GM19455 (cell line): Measurements from ENCODE around the gene PTBP1.

Source experiments
- ATAC-seq: cut with Tn5 transposase; IDR thresholded peaks from one replicate; pipeline ENCODE4 v1.9.1; 2021; ENCODE audit not compliant: unreplicated experiment

PTBP1 gene

GRCh38 chr19:795691-796581, 1.3 kb upstream of the PTBP1 start:
- ATAC-seq: no peak

- peak; percentile 37 for ATAC-seq
These were observed 519 bp downstream of the PTBP1 start for GRCh38 chr19:797528-798414.

GRCh38 chr19:798415-799075, 1.3 kb downstream of the PTBP1 start:
- no peak for ATAC-seq

GRCh38 chr19:799076-799881, 2.0 kb downstream of the PTBP1 start:
- no peak for ATAC-seq

- ATAC-seq: no peak
These were observed 3.2 kb downstream of the PTBP1 start for GRCh38 chr19:800360-801029.

- ATAC-seq: no peak
These were observed 4.0 kb downstream of the PTBP1 start for GRCh38 chr19:801030-801860.

- no peak for ATAC-seq
These were observed 4.7 kb downstream of the PTBP1 start for GRCh38 chr19:801861-802497.

- ATAC-seq: no peak
These were observed 5.3 kb downstream of the PTBP1 start for GRCh38 chr19:802498-803098.

- ATAC-seq: no peak
These were observed 5.9 kb downstream of the PTBP1 start for GRCh38 chr19:803099-803561.

GRCh38 chr19:803686-804418, 6.6 kb downstream of the PTBP1 start:
- ATAC-seq: no peak

GRCh38 chr19:804419-805165, 7.3 kb downstream of the PTBP1 start:
- ATAC-seq: no peak

- no peak for ATAC-seq
These were observed 7.9 kb downstream of the PTBP1 start for GRCh38 chr19:805166-805551.

GRCh38 chr19:805600-806550, 8.6 kb downstream of the PTBP1 start:
- ATAC-seq: no peak

GRCh38 chr19:806815-807421, 9.7 kb downstream of the PTBP1 start:
- ATAC-seq: no peak
